ENCODE results near the gene RAB5A.

The RAB5A gene

GRCh38 chr3:19907523-19907922 is 39.4 kb upstream of the RAB5A start:
- no peak overlapping the region for H3K4me3 ChIP-seq (ENCODE audit: low read depth, low read length)
- TF ChIP-seq, protein P1, sequence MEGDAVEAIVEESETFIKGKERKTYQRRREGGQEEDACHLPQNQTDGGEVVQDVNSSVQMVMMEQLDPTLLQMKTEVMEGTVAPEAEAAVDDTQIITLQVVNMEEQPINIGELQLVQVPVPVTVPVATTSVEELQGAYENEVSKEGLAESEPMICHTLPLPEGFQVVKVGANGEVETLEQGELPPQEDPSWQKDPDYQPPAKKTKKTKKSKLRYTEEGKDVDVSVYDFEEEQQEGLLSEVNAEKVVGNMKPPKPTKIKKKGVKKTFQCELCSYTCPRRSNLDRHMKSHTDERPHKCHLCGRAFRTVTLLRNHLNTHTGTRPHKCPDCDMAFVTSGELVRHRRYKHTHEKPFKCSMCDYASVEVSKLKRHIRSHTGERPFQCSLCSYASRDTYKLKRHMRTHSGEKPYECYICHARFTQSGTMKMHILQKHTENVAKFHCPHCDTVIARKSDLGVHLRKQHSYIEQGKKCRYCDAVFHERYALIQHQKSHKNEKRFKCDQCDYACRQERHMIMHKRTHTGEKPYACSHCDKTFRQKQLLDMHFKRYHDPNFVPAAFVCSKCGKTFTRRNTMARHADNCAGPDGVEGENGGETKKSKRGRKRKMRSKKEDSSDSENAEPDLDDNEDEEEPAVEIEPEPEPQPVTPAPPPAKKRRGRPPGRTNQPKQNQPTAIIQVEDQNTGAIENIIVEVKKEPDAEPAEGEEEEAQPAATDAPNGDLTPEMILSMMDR (IDR thresholded peaks at IDR 0.05; ENCODE audit: borderline replicate concordance, insufficient read depth, low read depth, low read length), result no peak

DNA sequence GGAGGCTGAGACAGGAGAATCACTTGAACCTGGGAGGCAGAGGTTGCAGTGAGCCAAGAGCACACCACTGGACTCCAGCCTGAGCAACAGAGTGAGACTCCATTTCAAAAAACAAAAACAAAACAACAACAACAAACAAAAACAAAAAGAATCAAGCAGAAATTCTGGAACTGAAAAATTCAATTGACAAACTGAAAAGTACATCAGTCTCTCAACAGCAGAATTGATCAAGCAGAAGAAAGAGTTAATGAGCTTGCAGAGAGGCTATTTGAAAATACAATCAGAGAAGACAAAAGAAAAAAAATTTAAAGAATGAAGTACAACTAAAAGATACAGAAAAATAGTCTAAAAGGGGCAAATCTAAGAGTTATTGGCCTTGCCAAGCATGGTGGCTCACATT is 35.4 kb upstream of the RAB5A start:
- TF ChIP-seq, protein P1 (IDR thresholded peaks at IDR 0.05; ENCODE audit: borderline replicate concordance, insufficient read depth, low read depth, low read length), result no peak
- no peak overlapping the region for H3K4me3 ChIP-seq (ENCODE audit: low read depth, low read length)

- H3K4me3 ChIP-seq (ENCODE audit: low read depth, low read length), result no peak overlapping the region
- TF ChIP-seq, protein P1 (IDR thresholded peaks at IDR 0.05; ENCODE audit: borderline replicate concordance, insufficient read depth, low read depth, low read length), result no peak
Observed at GRCh38 chr3:19917167-19917566, 29.7 kb upstream of the RAB5A start.

- H3K4me3 ChIP-seq (ENCODE audit: low read depth, low read length), result no peak overlapping the region
- TF ChIP-seq, protein P1 (IDR thresholded peaks at IDR 0.05; ENCODE audit: borderline replicate concordance, insufficient read depth, low read depth, low read length), result no peak
Observed at GRCh38 chr3:19920401-19921080, 26.4 kb upstream of the RAB5A start.

- TF ChIP-seq, protein P1 (IDR thresholded peaks at IDR 0.05; ENCODE audit: borderline replicate concordance, insufficient read depth, low read depth, low read length), result no peak
- H3K4me3 ChIP-seq (ENCODE audit: low read depth, low read length), result no peak overlapping the region
Observed at GRCh38 chr3:19931180-19931692, 15.7 kb upstream of the RAB5A start.

DNA sequence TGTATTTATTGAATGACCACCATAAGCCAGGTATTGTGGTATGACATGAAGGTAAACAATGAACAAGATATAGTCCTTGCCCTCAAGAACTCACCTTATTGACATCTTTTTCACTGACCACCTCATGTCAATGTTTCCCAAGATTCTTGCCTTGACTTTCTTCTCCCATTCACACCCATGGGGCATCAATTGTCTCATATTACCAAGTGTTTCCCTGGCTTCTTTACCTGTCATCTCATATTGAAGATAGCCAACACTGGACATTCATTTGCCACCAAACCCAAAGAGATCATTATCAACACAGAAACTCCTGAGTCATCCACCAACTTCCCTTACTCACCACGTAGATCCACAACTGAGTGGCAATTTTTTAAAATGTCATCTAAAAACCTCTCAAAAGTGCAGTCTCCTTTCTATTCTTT is 15.1 kb upstream of the RAB5A start:
- TF ChIP-seq, protein P1 (IDR thresholded peaks at IDR 0.05; ENCODE audit: borderline replicate concordance, insufficient read depth, low read depth, low read length), result no peak

DNA sequence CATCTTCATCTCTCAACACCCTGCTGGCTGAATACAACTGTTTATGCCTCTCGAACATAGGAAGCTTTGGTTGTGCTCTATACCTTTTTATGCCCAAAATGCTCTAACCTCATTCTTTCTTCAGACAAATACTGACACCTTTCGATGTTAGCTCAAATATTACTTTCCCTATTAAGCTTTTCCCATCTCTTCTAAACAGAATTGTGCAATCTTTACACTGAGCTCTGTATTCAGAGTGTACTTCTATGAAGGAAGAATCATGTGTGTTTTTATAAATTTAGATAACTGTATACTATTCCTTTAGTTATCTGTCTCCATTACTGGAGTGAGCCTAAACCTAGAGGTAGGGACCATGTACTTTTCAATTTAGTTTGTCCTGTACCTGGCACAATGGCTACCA is 14.5 kb upstream of the RAB5A start:
- TF ChIP-seq, protein P1 (IDR thresholded peaks at IDR 0.05; ENCODE audit: borderline replicate concordance, insufficient read depth, low read depth, low read length), result no peak
- H3K4me3 ChIP-seq (ENCODE audit: low read depth, low read length), result no peak overlapping the region

More for the DNA sequence above, 15.1 kb upstream of the RAB5A start:
- H3K4me3 ChIP-seq (ENCODE audit: low read depth, low read length), result no peak overlapping the region
